Measurements from ENCODE around the gene CD300C. TPM values are rescaled to one million over a fixed set of nuclear protein-coding genes. Genes with fewer than 3 reads are reported as not detected.

The CD300C gene
- total RNA-seq, 1 donor from 2014 or later, result 0.82 TPM

DNA sequence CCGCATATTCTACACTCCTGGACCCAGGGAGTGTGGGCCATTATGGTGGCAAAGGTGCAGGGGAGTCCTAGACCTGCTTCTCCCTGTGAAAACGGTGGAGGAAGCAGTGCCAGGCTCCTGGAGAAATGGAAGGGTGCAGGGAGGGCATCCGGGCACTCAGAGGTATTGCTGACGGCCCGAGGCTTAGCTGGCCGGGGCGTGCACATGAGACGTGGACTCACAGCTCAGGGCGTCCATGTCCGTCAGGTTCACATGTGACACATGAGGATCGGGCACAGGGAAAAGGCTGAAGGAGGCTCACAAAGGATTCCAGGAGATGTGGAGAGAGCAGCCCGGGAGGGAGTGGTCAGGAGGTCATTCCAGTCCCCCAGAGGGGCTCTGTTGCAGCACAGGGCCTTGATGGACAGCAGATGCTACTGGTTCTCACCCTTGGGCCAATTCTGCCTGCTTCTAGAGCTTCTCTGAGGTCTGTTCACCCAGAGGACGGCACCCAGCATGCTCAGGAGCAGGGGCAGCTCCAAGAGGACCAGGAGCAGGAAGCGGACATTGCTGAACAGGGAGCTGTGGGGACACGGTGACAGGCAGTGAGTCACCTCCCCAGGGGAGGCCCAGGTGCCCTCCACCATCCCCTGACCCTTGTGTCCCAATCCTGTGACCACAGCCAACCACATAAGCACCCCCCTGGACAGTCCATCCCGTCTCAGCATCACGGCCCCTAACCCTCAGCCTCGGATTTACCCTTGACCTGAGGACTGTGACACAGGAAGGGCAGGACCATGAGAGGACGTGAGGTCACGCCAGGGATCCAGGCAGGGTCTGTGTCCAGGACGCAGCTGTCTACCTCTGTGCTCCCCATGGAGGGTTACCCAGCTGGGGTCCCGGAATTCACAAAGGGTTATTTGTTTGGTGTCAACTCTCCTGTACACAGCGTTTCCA lies 4.5 kb downstream of the CD300C start:
- intact Hi-C loops (cut with micrococcal nuclease), result no loop called here
- no peak for ATAC-seq
- DNase-seq, result no peak

DNA sequence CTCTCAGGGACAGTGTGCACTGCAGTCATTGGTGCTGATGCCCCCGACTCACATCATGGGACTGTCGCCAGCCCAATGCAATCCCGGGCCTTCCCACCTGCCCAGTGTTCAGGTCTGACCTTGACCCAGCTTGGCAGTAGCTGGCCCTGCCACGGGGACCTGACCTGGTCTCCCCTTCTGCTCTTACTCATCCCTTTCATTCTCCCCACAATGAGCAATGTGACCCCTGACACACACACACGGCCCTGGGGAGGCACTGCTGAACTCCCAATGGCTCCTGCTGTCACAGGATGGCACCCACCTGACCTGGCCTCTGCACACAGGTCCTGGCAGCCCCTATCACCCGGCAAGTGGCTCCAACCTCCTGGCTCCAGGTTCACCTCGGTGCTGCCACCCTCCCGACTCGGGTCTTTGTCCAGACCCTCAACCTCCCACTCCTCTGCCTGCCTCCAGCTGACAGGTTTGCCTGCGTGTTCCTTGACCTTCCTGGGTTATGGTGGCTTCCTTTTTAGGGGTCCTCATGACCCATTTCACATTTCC lies 6.6 kb downstream of the CD300C start:
- DNase-seq (no peak), ATAC-seq (no peak)
- intact Hi-C loops (cut with micrococcal nuclease), result no loop called here

DNA sequence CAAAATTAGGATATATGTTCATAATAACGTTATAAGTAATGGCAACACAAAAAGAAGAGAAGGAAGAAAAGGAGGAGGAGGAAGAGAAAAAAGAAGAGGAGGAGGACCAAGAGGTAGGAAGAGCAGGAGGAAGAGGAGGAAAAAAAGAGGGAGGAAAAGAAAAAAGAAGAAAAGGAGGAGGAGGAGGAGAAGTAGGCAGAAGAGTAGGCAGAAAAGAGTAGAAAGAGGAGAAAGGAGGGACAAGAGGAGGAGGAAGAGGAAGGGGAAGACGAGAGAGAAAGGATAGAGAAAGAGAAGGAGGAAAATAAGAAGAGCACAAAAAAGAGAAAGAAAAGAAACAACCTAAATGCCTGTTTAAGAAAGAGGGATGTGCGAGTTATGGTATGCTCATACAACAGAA lies 9.0 kb downstream of the CD300C start:
- intact Hi-C loops (cut with micrococcal nuclease), result no loop called here
- ATAC-seq (no peak), DNase-seq (no peak)

DNA sequence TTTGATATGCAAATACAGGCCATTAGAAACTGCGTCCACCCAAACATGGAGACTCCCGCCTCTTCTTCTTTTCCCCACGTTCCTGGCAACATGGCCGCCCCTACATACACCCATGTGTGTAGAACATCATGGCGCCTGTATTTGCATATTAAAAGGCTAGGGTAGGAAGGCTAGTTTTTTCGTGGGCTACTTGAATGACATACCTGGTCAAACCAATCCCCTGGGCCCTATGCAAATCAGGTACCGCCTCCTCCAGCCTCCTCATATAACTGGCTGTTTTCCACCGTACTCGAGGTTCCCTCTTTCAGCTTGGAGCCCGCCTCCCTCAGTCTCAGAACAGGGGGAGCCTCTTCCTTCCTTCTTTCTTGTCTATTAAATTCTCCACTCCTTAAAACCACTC lies 13.8 kb downstream of the CD300C start:
- intact Hi-C loops (cut with micrococcal nuclease), result no loop called here
- peak; percentile 84 for ATAC-seq

DNA sequence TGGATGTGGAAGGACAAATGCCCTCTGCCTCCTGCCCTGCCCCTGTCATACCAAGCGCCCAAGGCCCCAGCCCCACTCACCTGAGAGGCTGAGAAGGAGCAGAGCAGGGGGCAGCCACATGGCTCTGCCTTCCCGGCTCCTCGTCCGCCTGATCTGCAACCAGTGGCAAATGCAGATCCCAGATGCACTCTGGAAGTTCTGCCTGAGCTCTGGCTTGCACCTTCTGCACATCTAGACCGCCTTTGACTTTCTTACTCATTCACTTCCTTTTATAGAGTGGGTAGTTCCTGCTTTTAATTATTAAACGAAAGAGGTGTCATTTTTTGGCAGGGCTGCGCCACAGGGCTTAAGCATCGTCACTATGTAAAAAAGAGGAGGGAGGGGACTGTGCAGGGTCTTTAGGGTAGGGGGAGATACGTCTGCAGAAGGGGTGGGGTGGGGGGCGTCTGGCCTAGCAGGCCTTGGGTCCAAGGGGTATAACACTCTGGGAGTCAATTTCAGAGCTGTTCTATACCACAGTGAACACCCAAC lies 14.6 kb downstream of the CD300C start, which contains the start of gene CD300LB:
TSS of gene CD300LB (minus strand) at position 245 of the 531 bp plus-strand sequence. CDS start at position 120, 125 bp downstream.
- DNase-seq (no peak), ATAC-seq (peak; percentile 34)
- intact Hi-C loops (cut with micrococcal nuclease), result no loop called here

More for the DNA sequence above, 13.8 kb downstream of the CD300C start:
- DNase-seq, result peak; percentile 55

DNA sequence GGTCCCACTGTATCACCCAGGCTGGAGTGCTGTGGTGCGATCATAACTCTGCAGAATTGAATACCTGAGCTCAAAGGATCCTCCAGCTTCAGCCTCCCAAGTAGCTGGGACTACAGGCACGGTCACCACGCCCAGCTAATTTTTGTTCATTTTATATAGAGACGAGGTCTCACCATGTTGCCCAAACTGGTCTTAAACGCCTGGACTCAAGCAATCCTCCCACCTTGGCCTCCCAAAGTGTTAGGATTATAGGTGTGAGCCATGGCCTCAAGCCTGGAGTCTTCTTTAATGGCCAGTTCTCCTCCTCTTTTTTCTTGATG lies 15.1 kb downstream of the CD300C start:
- intact Hi-C loops (cut with micrococcal nuclease), result no loop called here
- ATAC-seq, result no peak
- no peak for DNase-seq

DNA sequence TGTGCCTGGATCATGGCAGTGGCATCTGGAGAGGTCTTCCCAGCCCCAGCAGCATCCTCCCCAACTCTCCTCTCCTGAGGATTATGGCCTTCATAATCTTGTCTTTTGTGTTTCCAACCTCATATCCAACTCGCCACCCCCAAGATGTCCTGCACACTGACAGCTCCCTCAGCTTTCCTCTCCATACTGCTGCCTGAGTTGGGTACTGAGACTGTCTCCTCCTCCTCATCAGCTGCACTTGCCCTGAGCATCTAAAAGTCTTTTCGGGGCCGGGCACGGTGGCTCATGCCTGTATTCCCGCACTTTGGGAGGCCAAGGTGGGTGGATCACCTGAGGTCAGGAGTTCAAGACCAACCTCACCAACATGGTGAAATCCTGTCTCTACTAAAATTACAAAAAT lies 16.7 kb downstream of the CD300C start:
- intact Hi-C loops (cut with micrococcal nuclease), result no loop called here
- DNase-seq (no peak), ATAC-seq (no peak)

DNA sequence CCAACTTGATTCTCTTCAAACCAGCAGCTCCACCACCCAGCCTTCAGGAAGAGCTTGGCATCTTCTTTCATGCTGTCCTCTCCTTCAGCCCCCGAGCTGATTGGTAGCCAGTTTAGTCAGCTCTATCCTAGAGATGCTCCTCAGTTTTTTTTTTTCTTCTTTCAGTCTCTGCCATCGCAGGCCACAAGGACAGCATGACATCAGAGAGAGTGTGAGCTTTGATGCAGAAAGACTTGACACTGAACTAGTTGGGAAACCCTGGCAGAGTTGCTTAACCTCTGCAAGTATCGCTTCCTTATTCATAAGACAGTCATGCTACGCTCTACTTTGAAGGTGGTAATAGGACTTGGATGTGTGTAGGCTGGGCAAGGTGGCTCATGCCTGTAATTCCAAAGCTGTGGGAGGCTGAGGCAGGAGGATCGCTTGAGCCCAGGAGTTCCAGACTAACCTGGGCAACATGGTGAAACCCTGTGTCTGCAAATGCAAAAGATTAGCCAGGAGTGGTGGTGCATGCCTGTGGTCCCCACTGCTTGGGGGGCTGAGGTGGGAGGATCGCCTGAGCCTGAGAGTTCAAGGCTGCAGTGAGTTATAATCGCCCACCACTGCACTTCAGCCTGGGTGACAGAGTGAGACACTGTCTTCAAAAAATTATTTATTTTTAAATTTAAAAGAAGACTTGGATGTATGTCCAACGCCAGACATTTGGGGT lies 17.3 kb downstream of the CD300C start:
- peak; percentile 50 for ATAC-seq
- intact Hi-C loops (cut with micrococcal nuclease), result no loop called here
- no peak for DNase-seq

DNA sequence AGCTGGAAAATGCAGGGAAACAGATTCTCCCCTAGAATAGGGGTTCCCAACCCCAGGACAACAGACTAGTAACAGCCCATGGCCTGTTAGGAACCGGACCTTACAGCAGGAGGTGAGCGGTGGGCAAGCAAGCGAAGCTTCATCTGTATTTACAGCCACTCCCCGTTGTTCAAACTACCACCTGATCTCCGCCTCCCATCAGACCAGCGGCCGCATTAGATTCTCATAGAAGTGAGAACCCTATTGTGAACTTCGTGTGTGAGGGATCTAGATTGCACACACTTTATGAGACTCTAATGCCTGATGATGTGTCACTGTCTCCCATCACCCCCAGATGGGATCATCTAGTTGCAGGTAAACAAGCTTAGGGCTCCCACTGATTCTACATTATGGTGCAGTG lies 18.2 kb downstream of the CD300C start:
- no peak for DNase-seq
- no peak for ATAC-seq
- intact Hi-C loops (cut with micrococcal nuclease), result no loop called here

DNA sequence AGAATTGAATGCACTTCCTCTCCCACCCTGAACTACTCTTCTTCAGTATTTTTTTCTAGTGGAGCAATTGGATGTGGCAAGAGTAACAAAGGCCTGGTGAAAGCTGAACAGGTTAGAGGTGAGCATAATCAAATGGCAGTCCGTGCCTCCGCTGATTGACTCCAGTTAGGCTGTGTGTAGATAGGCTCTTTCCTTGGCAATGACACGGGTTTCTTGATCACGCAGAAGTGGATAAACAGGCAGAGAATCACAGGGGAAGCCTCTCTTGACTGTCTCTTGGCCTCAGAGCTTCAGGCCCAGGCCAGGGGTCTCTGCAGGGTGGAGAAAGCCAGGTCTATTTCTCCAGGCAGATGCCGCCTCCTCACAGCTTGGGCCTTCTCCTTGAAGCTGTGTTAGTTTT lies 18.8 kb downstream of the CD300C start:
- no peak for DNase-seq
- intact Hi-C loops (cut with micrococcal nuclease), result no loop called here
- no peak for ATAC-seq

DNA sequence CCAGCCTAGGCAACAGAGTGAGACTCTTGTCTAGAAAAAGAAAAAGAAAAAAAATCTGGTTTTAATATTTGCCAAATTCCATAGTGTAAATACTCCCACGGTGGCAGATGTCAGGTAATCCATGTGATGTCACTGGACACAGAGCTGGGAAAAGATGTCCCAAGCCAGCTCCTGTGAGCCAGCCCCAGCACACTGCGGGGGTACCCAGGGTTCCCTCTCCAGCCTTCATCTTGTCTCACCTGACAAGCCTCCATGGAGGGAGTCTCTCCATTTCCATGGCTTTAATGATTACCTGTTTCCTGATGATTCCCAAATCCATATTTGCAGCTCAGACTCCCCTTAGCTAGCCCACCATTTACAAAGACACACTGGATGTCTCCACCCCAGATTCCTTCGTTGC lies 19.2 kb downstream of the CD300C start:
- intact Hi-C loops (cut with micrococcal nuclease), result no loop called here
- no peak for ATAC-seq
- no peak for DNase-seq

DNA sequence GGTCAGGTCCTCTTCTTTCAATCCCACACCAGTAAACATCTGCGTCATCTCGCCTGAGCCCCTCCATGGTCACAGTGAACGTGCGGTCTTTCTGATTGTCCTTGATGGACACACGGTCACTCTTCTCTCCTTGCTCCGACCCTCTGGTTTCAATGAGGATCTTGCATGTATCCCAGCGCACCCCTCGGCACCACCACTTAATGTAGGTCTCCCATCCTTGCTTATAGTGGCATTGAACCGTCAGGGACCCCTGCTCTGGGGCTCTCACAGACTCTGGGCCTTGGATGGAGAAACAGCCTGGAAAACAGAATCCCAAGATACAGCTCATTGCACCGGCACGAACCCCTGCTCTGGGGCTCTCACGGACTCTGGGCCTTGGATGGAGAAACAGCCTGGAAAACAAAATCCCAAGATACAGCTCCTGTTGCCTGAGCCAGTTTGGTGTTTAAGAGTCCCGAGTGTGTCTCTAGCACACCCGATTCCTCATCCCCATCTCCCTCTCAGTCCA lies 20.1 kb downstream of the CD300C start:
- intact Hi-C loops (cut with micrococcal nuclease), result no loop called here
- DNase-seq, result no peak
- no peak for ATAC-seq

DNA sequence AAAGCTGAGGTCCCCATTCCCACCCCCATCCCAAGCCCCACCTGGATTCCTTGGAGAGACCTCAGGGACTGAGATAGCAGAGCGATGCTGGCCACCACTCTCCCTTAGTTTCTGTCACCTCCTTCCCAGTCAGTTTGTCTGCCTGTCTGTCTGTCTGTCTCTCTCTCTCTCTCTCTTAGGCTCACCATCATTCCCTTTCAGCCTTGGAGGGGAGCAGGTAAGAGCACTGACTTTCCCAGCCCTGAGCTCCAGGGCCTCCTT lies 20.5 kb downstream of the CD300C start:
- no peak for DNase-seq
- ATAC-seq, result no peak
- intact Hi-C loops (cut with micrococcal nuclease), result no loop called here

DNA sequence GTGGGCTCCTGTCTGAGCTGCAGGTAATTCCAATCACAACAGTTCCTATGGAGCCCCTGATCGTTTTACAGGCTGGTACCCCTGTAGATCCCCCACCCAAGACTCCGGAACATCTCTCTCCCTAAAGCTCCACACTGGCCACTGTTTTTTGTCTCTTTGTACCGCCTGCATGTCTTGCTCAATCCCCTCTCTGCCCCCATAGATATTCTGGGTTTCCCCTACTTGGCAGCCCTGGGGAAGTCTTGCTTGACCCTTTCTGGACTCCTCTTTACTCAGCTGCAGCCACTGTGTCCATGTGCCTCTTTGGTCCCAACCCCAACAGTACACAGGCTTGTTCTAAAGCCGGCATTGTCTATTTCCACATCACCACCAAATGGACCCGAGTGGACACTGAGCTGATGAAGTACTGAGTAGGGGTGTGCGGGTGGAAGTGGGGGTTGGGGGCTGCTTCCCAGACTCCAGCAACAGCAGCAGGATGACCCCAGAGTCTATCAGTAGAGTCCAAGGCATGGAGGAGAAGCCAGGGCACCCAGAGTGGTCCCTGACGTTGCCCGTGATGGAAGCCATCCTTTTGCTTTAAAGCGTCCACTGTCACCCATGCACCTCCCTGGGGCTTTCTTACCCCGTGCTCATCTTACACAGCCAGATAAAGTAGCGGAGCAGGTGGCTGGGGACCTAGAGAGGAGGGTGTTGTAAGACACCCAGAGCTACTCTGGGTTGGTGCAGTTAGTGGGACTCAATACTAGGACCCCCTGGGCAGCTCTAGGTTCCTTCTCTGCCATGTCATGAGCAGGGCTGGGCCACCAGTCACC lies 21.1 kb downstream of the CD300C start:
- no peak for ATAC-seq
- no peak for DNase-seq
- intact Hi-C loops (cut with micrococcal nuclease), result no loop called here

DNA sequence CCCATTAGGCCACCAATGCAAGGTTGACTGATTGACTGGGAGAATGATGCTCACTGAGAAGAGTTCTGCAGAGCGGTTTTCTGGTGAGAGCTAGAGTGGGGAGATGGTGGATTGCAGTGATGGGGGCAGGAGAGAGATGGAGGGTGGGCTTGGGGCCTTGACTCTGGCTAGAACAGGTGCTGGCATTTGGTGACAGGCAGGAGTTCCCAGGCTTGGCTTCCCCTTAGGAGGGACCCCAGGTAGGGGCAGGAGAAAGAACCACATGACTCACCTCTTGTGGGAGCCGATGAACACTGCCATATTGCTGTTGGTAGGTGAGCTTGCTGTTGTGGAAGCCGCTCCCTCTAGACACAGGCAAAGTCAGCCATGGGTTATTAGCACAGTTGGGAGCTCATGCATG lies 22.6 kb downstream of the CD300C start:
- ATAC-seq (no peak), DNase-seq (no peak)
- intact Hi-C loops (cut with micrococcal nuclease), result no loop called here

DNA sequence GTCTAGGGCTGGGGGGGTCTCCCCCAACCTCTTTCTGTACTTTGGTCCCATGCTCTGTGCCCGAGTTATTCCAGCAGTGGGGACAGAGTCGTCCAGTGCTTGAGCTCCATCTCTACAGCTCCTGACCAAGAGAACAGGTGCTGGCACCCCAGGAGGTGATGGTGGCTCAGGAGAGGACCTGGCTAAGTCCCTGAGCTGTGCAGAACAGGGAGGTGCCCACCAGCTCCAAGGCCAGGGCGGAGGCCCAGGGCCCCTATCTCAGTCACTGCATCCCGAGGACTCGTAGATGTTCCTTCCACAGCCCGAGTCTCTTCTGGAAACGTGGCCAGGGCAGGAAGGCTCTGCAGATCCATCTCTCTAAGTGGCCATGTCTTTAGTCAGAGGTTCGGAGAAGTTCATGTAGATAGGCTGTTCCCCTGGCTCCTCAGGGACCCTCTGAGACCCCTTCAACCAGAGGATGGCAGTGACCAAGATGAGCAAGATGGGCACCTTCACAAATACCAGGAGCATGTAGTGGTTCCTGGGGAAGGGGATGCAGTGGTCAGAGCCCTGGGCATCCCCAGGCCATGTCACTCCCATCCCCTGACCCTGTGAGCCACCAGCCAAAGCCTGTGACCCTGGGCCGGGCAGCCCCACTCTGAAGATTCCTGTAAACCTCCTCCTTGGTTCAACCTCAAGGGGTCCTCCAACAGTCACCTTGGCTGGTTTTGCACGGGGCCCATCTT lies 23.4 kb downstream of the CD300C start:
- DNase-seq, result no peak
- intact Hi-C loops (cut with micrococcal nuclease), result no loop called here
- no peak for ATAC-seq

DNA sequence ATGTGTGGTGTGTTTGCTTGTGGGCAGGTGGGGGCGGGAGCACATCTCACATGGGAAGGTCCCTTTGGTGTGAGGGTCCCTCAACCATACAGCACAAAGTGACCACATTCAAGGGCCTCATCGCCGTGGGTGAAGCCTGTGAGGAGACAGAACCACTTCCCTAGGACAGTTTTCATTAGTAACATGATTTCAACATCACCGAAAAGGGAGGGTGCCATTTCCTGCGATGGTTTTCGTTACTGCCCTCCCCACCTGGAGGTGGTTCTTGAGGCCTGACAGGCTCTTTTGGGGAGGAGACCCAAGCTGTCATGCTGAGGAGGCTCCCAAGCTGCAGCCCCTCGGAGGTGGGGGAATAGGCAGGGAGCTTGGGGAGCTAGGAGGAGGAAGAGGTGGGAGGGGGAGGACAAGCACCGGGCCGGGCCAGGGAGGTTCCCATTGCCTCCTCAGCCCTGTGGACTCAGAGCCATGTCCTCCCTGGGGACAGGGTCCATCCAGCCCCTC lies 24.2 kb downstream of the CD300C start:
- DNase-seq (no peak), ATAC-seq (peak; percentile 63)
- intact Hi-C loops (cut with micrococcal nuclease), result no loop called here

DNA sequence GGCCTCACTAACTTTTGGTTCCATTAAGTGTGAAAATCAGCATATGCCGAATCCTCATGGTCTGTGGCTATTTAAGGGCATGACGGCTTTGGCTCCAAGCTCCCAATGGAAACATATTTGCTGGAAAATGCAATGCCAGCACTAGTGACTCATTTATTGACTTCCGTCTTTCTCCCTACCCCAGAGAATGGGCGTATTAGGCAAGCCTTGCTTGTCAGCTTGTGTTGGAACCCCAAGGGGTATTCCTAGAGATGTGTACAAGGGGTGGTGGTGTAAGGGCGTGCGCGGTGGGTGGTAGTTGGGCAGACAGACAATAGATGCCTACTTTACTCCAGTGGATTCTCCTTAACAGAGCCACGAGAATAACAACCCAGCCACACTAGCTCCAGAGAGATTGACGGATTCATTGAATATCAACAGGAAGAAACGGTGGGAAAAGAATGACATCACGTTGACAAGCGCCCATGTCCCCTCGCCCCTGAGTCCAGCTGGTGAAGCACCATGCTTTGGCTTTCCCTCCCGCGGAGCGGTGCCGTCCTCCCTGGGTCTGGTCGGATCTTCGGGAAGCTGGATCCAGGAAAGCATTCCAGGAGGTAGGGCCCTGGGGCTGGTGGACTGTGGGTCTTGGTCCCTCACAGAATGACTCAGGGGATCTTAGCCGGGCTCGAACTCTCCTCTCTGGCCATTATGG lies 25.0 kb downstream of the CD300C start:
- peak; percentile 75 for ATAC-seq
- intact Hi-C loops (cut with micrococcal nuclease), result no loop called here
- no peak for DNase-seq

Data from left ventricle myocardium superior (tissue), 1 donor.